Panc1 (cell line): ENCODE results near the gene FLT1.

ENCODE experiments used
- POLR2AphosphoS5 ChIP-seq: IDR thresholded peaks from 2 replicates; pipeline ENCODE4 v1.6.1; 2012; ENCODE audit warnings: mild to moderate bottlenecking, low read depth, low read length, moderate library complexity
- SIN3A ChIP-seq: IDR thresholded peaks from 2 replicates; pipeline ENCODE4 v1.6.1; 2012; ENCODE audit warnings: low read depth, mild to moderate bottlenecking, low read length, moderate library complexity, borderline replicate concordance; ENCODE audit not compliant: insufficient read depth
- TCF7L2 ChIP-seq: IDR thresholded peaks from 2 replicates; pipeline ENCODE4 v1.6.1; 2011; ENCODE audit warnings: mild to moderate bottlenecking, low read depth, low read length, inconsistent platforms
- TF ChIP-seq, protein P1 (sequence below): fragments of 450-650 bp; IDR thresholded peaks from 2 replicates; pipeline ENCODE4 v1.5.1; 2017; ENCODE audit warnings: mild to moderate bottlenecking
- TF ChIP-seq, protein P2 (sequence below), 2 experiments: IDR thresholded peaks; 2 replicates each; pipeline ENCODE4 v1.6.1; 2011 to 2012; ENCODE audit warnings: low read depth in 2 of 2, control low read depth in 1 of 2, low read length in 1 of 2, mild to moderate bottlenecking in 1 of 2, moderate library complexity in 1 of 2; ENCODE audit not compliant: insufficient read depth in 1 of 2

DNA sequence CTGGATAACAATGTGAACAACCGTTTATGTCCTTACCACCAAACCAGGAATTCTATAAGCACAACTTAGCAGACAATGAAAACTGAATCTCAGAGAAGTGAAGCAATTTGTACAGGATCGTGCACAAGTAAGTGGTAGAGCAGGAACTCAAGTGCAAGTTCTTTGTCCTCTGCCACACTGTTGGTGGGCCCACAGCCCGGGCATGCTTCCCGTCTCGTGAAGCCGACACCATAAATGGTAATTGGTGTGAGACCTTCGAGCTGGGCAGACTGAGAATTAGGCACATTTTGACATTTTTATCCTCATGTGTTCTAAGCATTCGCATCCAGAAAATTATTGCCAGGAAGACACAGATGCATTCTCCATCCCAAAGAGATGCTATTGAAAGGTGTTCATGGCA, 27.9 kb upstream of the FLT1 start:
- TF ChIP-seq, protein P1, sequence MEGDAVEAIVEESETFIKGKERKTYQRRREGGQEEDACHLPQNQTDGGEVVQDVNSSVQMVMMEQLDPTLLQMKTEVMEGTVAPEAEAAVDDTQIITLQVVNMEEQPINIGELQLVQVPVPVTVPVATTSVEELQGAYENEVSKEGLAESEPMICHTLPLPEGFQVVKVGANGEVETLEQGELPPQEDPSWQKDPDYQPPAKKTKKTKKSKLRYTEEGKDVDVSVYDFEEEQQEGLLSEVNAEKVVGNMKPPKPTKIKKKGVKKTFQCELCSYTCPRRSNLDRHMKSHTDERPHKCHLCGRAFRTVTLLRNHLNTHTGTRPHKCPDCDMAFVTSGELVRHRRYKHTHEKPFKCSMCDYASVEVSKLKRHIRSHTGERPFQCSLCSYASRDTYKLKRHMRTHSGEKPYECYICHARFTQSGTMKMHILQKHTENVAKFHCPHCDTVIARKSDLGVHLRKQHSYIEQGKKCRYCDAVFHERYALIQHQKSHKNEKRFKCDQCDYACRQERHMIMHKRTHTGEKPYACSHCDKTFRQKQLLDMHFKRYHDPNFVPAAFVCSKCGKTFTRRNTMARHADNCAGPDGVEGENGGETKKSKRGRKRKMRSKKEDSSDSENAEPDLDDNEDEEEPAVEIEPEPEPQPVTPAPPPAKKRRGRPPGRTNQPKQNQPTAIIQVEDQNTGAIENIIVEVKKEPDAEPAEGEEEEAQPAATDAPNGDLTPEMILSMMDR: no peak
- TF ChIP-seq POLR2AphosphoS5: no peak
- TF ChIP-seq SIN3A: no peak
- TF ChIP-seq TCF7L2: no peak
- TF ChIP-seq, protein P2, sequence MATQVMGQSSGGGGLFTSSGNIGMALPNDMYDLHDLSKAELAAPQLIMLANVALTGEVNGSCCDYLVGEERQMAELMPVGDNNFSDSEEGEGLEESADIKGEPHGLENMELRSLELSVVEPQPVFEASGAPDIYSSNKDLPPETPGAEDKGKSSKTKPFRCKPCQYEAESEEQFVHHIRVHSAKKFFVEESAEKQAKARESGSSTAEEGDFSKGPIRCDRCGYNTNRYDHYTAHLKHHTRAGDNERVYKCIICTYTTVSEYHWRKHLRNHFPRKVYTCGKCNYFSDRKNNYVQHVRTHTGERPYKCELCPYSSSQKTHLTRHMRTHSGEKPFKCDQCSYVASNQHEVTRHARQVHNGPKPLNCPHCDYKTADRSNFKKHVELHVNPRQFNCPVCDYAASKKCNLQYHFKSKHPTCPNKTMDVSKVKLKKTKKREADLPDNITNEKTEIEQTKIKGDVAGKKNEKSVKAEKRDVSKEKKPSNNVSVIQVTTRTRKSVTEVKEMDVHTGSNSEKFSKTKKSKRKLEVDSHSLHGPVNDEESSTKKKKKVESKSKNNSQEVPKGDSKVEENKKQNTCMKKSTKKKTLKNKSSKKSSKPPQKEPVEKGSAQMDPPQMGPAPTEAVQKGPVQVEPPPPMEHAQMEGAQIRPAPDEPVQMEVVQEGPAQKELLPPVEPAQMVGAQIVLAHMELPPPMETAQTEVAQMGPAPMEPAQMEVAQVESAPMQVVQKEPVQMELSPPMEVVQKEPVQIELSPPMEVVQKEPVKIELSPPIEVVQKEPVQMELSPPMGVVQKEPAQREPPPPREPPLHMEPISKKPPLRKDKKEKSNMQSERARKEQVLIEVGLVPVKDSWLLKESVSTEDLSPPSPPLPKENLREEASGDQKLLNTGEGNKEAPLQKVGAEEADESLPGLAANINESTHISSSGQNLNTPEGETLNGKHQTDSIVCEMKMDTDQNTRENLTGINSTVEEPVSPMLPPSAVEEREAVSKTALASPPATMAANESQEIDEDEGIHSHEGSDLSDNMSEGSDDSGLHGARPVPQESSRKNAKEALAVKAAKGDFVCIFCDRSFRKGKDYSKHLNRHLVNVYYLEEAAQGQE (IDR thresholded peaks at IDR 0.05; ENCODE audit: insufficient read depth in 1 of 2, low read depth in 2 of 2, low read length in 1 of 2): no peak
